ENCODE results near the gene SMYD3. TPM values are rescaled to one million over a fixed set of nuclear protein-coding genes. Genes with fewer than 3 reads are reported as not detected.

SMYD3 gene
- total and polyA plus RNA-seq, 10 donors: 12.5 to 33.1 (median 21.0) TPM

- H3K9me3 ChIP-seq: no peaks in the 10 kb centered on the region
- no peaks in the 10 kb centered on the region for H3K27me3 ChIP-seq (replicated peaks in 1 of 7)
- H3K27ac ChIP-seq: no peak overlapping the region
- TF ChIP-seq POLR2A (IDR thresholded peaks at IDR 0.05) (no peak), CTCF (IDR thresholded peaks at IDR 0.05 in 8 of 11, conservative IDR thresholded peaks at IDR 0.05 in 3 of 11) (no peak), POLR2AphosphoS5 (IDR thresholded peaks at IDR 0.05) (no peak)
- H3K36me3 ChIP-seq: peaks cover 0 to 100% (median 76%) of the 10 kb centered on the region in 6 donors
- H3K4me3 ChIP-seq: no peak overlapping the region
- intact Hi-C loops (cut with DNase I; ENCODE audit: low total_unique reads): no loop called here
- H3K4me1 ChIP-seq: no peaks in the 10 kb centered on the region
- WGBS, 5 donors: 27 to 51% (median 36%) methylated on average over 4 of the region's 4 CpGs
- no peak for DNase-seq
These were observed 42.6 kb upstream of the SMYD3 start for GRCh38 chr1:246549665-246550064.

- H3K27me3 ChIP-seq (replicated peaks in 1 of 7): no peaks in the 10 kb centered on the region
- no peak overlapping the region for H3K27ac ChIP-seq
- H3K4me1 ChIP-seq: no peaks in the 10 kb centered on the region
- no peak for TF ChIP-seq POLR2A (IDR thresholded peaks at IDR 0.05)
- no peak for TF ChIP-seq POLR2AphosphoS5 (IDR thresholded peaks at IDR 0.05)
- no peak for TF ChIP-seq CTCF (IDR thresholded peaks at IDR 0.05 in 8 of 11, conservative IDR thresholded peaks at IDR 0.05 in 3 of 11)
- DNase-seq: no peak
- no peak overlapping the region for H3K4me3 ChIP-seq
- WGBS, 5 donors: 89 to 100% (median 97%) methylated on average over 1 of the region's 1 CpG
- intact Hi-C loops (cut with DNase I; ENCODE audit: low total_unique reads): no loop called here
- peaks cover 0 to 100% (median 74%) of the 10 kb centered on the region in 6 donors for H3K36me3 ChIP-seq
- H3K9me3 ChIP-seq: no peaks in the 10 kb centered on the region
These were observed 36.9 kb upstream of the SMYD3 start for GRCh38 chr1:246544001-246544400.

- Histone ChIP-seq H3K9me3 (no peaks in the 10 kb centered on the region), H3K27me3 (replicated peaks in 1 of 7) (no peaks in the 10 kb centered on the region), H3K4me3 (no peak overlapping the region), H3K36me3 (peaks cover 0 to 79% (median 56%) of the 10 kb centered on the region in 6 donors), H3K27ac (no peak overlapping the region), H3K4me1 (no peaks in the 10 kb centered on the region)
- TF ChIP-seq CTCF (IDR thresholded peaks at IDR 0.05 in 8 of 11, conservative IDR thresholded peaks at IDR 0.05 in 3 of 11) (no peak), POLR2AphosphoS5 (IDR thresholded peaks at IDR 0.05) (no peak), POLR2A (IDR thresholded peaks at IDR 0.05) (no peak)
- intact Hi-C loops (cut with DNase I; ENCODE audit: low total_unique reads): no loop called here
- WGBS, 5 donors: 85 to 95% (median 93%) methylated on average over 7 of the region's 7 CpGs
- DNase-seq: no peak
These were observed 33.8 kb upstream of the SMYD3 start for GRCh38 chr1:246540738-246541491.

- Histone ChIP-seq H3K4me1 (no peaks in the 10 kb centered on the region), H3K36me3 (peaks cover 0 to 49% (median 33%) of the 10 kb centered on the region in 6 donors), H3K27ac (no peak overlapping the region), H3K4me3 (no peak overlapping the region), H3K9me3 (peaks cover 0 to 3% (median 0%) of the 10 kb centered on the region in 8 donors), H3K27me3 (replicated peaks in 1 of 7) (no peaks in the 10 kb centered on the region)
- 85 to 96% (median 94%) methylated on average over 3 of the region's 3 CpGs for WGBS, 5 donors
- TF ChIP-seq POLR2A (IDR thresholded peaks at IDR 0.05) (no peak), POLR2AphosphoS5 (IDR thresholded peaks at IDR 0.05) (no peak), CTCF (IDR thresholded peaks at IDR 0.05 in 8 of 11, conservative IDR thresholded peaks at IDR 0.05 in 3 of 11) (no peak)
- intact Hi-C loops (cut with DNase I; ENCODE audit: low total_unique reads): no loop called here
- DNase-seq: no peak
These were observed 30.8 kb upstream of the SMYD3 start for GRCh38 chr1:246537887-246538286.

Measured in spleen (tissue), 11 donors.